GM12878 (cell line): ENCODE measurements around the gene STRBP. TPM values are rescaled to one million over a fixed set of nuclear protein-coding genes. Genes with fewer than 3 reads are reported as not detected.
A peak's percentile ranks its signal among the peaks of the same experiment; 100 is the strongest.
"Not testable (repeated sequence)": the region's sequence is repeated elsewhere in the genome, so short reads cannot be mapped to it uniquely, and the experiment has no call there.

Source experiments
- ATAC-seq: fragments of 200-7000 bp; cut with Tn5 transposase; 3 replicates; pipeline ENCODE4 v1.9.1; 2020; ENCODE audit warnings: mild to moderate bottlenecking, moderate library complexity
- BruUV-seq: library from RNA; stranded (reverse); fragments of 400-500 nt; replicated peaks from 2 replicates; lab custom pipeline; 2021; lab: Mats Ljungman, UMichigan
- CTCF ChIA-PET: fragments of 300-600 bp; sonication (Branson Sonifier 250); formaldehyde crosslinking; extraction: SDS; loops from one replicate; lab custom pipeline; 2021; ENCODE audit warnings: inconsistent platforms; lab: Yijun Ruan, JAX
- POLR2A ChIA-PET: fragments of 350-600 bp; formaldehyde crosslinking; extraction: SDS; loops from one replicate; lab custom pipeline; 2021; ENCODE audit warnings: inconsistent platforms; lab: Charles Lee
- RAD21 ChIA-PET: fragments of 300-600 bp; sonication (Branson Sonifier 250); formaldehyde crosslinking; loops from one replicate; lab custom pipeline; 2023; ENCODE audit warnings: antibody characterized with exemption; ENCODE audit not compliant: unreplicated experiment; lab: Charles Lee
- SMC1A ChIA-PET: fragments of 300-600 bp; sonication (Branson Sonifier 250); formaldehyde crosslinking; loops from one replicate; lab custom pipeline; 2023; ENCODE audit not compliant: unreplicated experiment, uncharacterized antibody; lab: Charles Lee
- DNase-seq: peaks from one replicate; pipeline ENCODE4 v3.0.0-alpha.2; 2011; ENCODE audit warnings: low read depth, low spot score
- FAIRE-seq: peaks from 3 replicates; lab custom pipeline; 2011; peaks lifted over from hg19 to GRCh38; lab: Jason Lieb, UNC
- H2AFZ ChIP-seq: 2 replicates; pipeline ENCODE4 v1.6.0; 2011; ENCODE audit warnings: low read depth, low read length, control low read depth; ENCODE audit not compliant: control insufficient read depth
- H3K27ac ChIP-seq: 2 replicates; pipeline ENCODE4 v1.5.1; 2011; ENCODE audit warnings: control low read depth; ENCODE audit not compliant: control insufficient read depth, insufficient read depth
- H3K27me3 ChIP-seq, 2 experiments: replicated peaks in 1 of 2; 2 replicates each; pipeline versions ENCODE4 v1.6.0 to v1.6.1; 2011; ENCODE audit warnings: low read length in 1 of 2; ENCODE audit not compliant: control insufficient read depth in 2 of 2, insufficient read depth in 2 of 2
- H3K36me3 ChIP-seq, 2 experiments: 2 replicates each; pipeline ENCODE4 v1.5.1; 2011; ENCODE audit warnings: low read length in 1 of 2; ENCODE audit not compliant: control insufficient read depth in 2 of 2, insufficient read depth in 2 of 2
- H3K4me1 ChIP-seq: 2 replicates; pipeline ENCODE4 v1.6.1; 2011; ENCODE audit warnings: mild to moderate bottlenecking, low read length, moderate library complexity, mixed read lengths; ENCODE audit not compliant: control insufficient read depth, insufficient read depth
- H3K4me2 ChIP-seq: 2 replicates; pipeline ENCODE4 v1.6.0; 2011; ENCODE audit warnings: control low read depth; ENCODE audit not compliant: control insufficient read depth, insufficient read depth
- H3K4me3 ChIP-seq: fragments of 200-600 bp; sonication (generic); 2 replicates; pipeline ENCODE4 v1.5.1; 2016
- H3K79me2 ChIP-seq: 2 replicates; pipeline ENCODE4 v1.6.0; 2011; ENCODE audit warnings: low read length; ENCODE audit not compliant: control insufficient read depth, insufficient read depth
- H3K9ac ChIP-seq: 2 replicates; pipeline ENCODE4 v1.8.0; 2011; ENCODE audit warnings: low read length, control low read depth, mixed read lengths; ENCODE audit not compliant: control insufficient read depth, insufficient read depth
- H3K9me3 ChIP-seq: replicated peaks from 3 replicates; pipeline ENCODE4 v1.5.1; 2011; ENCODE audit warnings: mild to moderate bottlenecking, low read length; ENCODE audit not compliant: control insufficient read depth, insufficient read depth
- H4K20me1 ChIP-seq: 2 replicates; pipeline ENCODE4 v1.6.0; 2011; ENCODE audit not compliant: control insufficient read depth, insufficient read depth
- CREM ChIP-seq: IDR thresholded peaks from 2 replicates; pipeline ENCODE4 v1.6.1; 2014; ENCODE audit warnings: antibody characterized with exemption, low read depth
- SPI1 ChIP-seq: IDR thresholded peaks from 2 replicates; pipeline ENCODE4 v1.6.1; 2011; ENCODE audit warnings: low read depth, mild to moderate bottlenecking, low read length, moderate library complexity, borderline replicate concordance; ENCODE audit not compliant: insufficient read depth
- SRF ChIP-seq, 2 experiments: IDR thresholded peaks; 2 replicates each; pipeline ENCODE4 v1.6.1; 2011; ENCODE audit warnings: low read depth in 2 of 2, low read length in 2 of 2, mild to moderate bottlenecking in 1 of 2, moderate library complexity in 1 of 2
- WGBS: methylation state at CpG from one replicate; pipeline ENCODE4 v1.1.6; 2016; ENCODE audit warnings: low lambda C conversion rate; ENCODE audit not compliant: insufficient replicate concordance, insufficient coverage; ENCODE audit errors: missing lambda C conversion rate; 5-methylcytosine and 5-hydroxymethylcytosine counted together
- in situ Hi-C: fragments of 300-500 bp; cut with MboI; formaldehyde crosslinking; loops from 9 replicates; pipeline ENCODE4 v1.14.3; 2018; ENCODE audit warnings: mixed read lengths
- intact Hi-C: fragments of 100-400 bp; cut with micrococcal nuclease; formaldehyde crosslinking; loops from one replicate; pipeline ENCODE4 v1.14.2; 2022; ENCODE audit not compliant: unreplicated experiment
- polyA plus RNA-seq, 11 experiments: library from polyadenylated mRNA; depleted of rRNA in 4 of 11; unstranded in 6 of 11; stranded (reverse) in 5 of 11; fragments of >200 nt; fragmentation: Nextera tagmentation in 4 of 11; fragmentation: Illumina TruSeq in 1 of 11; extraction: Ambion mirVana in 4 of 11; extraction: Trizol in 1 of 11; gene quantifications; 1 replicate in 1 of 11; 2 replicates in 10 of 11; pipeline versions ENCODE4 v1.2.1 to v1.2.3, GENCODE V29; 2011 to 2016; ENCODE audit warnings: inconsistent platforms in 2 of 11, missing spikeins in 2 of 11, low read depth in 1 of 11
- total RNA-seq, 4 experiments: library from RNA; depleted of rRNA in 3 of 4; stranded (reverse); fragments of >200 nt in 3 of 4; fragmentation: Illumina TruSeq in 1 of 4; extraction: Trizol in 1 of 4; gene quantifications; 2 replicates each; pipeline versions ENCODE4 v1.2.1 to v1.2.3, GENCODE V29; 2013 to 2021

Gene STRBP
- total and polyA plus RNA-seq, 10 of the 15 experiments (the other 5 are each of a cell fraction or from before 2014, with no cell fraction given): 31.0 to 96.8 (median 71.4) TPM

GRCh38 chr9:123191260-123191659 is 77.1 kb downstream of the STRBP start:
- BruUV-seq: no TSS peak
- in situ Hi-C loops: no loop called here
- ChIA-PET CTCF (interaction anchor here (0.6 to 1.2 kb wide), 2 partner anchors 10 to 70 kb away, joined by 3 read pairs; no protein-coding TSS in a partner anchor), SMC1A (no interaction called here), POLR2A (no interaction called here), RAD21 (no interaction called here)
- DNase-seq (no peak), FAIRE-seq (no peak), ATAC-seq (no peak)
- Histone ChIP-seq H3K9ac (no peak overlapping the region), H3K4me1 (no peaks in the 10 kb centered on the region), H2AFZ (no peak overlapping the region), H3K36me3 (no peaks in the 10 kb centered on the region), H3K27me3 (no peaks in the 10 kb centered on the region), H4K20me1 (no peaks in the 10 kb centered on the region), H3K9me3 (no peaks in the 10 kb centered on the region), H3K4me3 (no peak overlapping the region), H3K27ac (no peak overlapping the region), H3K79me2 (peaks cover 12% of the 10 kb centered on the region), H3K4me2 (no peak overlapping the region)
- intact Hi-C loops: no loop called here
- 70% methylated on average over 4 of the region's 4 CpGs for WGBS
- TF ChIP-seq CREM (no peak), SRF (IDR thresholded peaks at IDR 0.05; ENCODE audit: low read depth in 2 of 2, low read length in 2 of 2) (0 out of 4 replicates have a peak, but pooled peaks of 1 of the 2 experiments have one; percentile 53)

DNA sequence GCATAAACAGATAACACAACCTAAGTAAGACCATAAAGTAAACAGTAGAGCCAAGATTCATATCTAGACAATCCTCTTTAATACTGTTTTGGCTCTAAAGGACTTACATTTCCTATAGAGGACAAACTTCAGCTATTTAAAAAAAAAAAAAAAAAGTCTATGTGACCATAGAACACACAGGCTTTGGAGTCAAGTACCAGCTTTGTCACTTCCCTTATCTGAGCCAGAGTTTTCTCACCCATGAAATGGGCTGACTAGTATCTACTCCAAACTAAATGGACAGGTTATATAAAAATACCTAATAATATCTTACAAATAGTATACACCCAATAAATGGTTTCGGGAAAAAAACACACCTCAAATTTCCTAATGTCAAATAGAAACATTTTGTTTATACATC is 81.3 kb downstream of the STRBP start:
- Histone ChIP-seq H3K27me3 (no peaks in the 10 kb centered on the region), H3K36me3 (0 out of 4 replicates have a peak, but pooled peaks cover 0 to 4% of the 10 kb centered on the region in 2 experiments), H3K9me3 (no peaks in the 10 kb centered on the region), H4K20me1 (no peaks in the 10 kb centered on the region), H3K27ac (no peak overlapping the region), H3K4me3 (no peak overlapping the region), H3K4me1 (no peaks in the 10 kb centered on the region), H3K79me2 (peaks cover 11% of the 10 kb centered on the region), H2AFZ (no peak overlapping the region), H3K4me2 (no peak overlapping the region), H3K9ac (no peak overlapping the region)
- SMC1A ChIA-PET: interaction anchor here (0.9 to 1.7 kb wide), 8 partner anchors 9 to 162 kb away, joined by 3 to 7 read pairs (median 4); no protein-coding TSS in a partner anchor
- no peak; the same call in 2 of the 3 replicates for ATAC-seq
- intact Hi-C loops (no loop called here), in situ Hi-C loops (no loop called here)
- TF ChIP-seq SPI1 (peak; percentile 10; the same call in 1 of the 2 replicates), CREM (no peak)
- RAD21 ChIA-PET: interaction anchor here (1.0 kb wide), 2 partner anchors 38 kb away, joined by 3 read pairs; no protein-coding TSS in a partner anchor
- 100% methylated on average over 1 of the region's 1 CpG for WGBS
- no peak for DNase-seq
- CTCF ChIA-PET: interaction anchor here (0.6 to 1.1 kb wide), 4 partner anchors 11 to 133 kb away, joined by 3 to 6 read pairs (median 3); no protein-coding TSS in a partner anchor
- POLR2A ChIA-PET: interaction anchor here (0.6 to 1.2 kb wide), 3 partner anchors 14 to 164 kb away, joined by 3 to 4 read pairs (median 4); no protein-coding TSS in a partner anchor
- no peak for FAIRE-seq
- no TSS peak for BruUV-seq

DNA sequence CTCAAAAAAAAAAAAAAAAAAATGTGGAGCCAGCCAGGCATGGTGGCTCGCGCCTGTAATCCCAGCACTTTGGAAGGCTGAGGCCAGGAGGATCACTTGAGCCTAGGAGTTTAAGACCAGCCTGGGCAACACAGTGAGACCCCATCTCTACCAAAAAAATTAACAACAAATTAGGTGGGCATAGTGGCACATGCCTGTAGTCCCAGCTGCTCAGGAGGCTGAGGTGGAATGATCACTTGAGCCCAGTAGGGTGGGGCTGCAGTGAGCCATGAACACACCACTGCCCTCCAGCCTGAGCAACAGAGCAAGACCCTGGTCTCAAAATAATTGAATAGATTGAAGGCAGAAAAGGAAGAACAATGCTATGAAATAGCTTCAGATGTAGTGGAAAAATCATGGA is 82.4 kb downstream of the STRBP start:
- no CpG with 5 or more reads among the region's 2 CpGs for WGBS
- BruUV-seq, ATAC-seq, H4K20me1 ChIP-seq, POLR2A ChIA-PET, H3K9me3 ChIP-seq, H3K4me3 ChIP-seq, H3K4me2 ChIP-seq, intact Hi-C loops, FAIRE-seq, H3K4me1 ChIP-seq, H3K27ac ChIP-seq, DNase-seq, H3K36me3 ChIP-seq, H3K27me3 ChIP-seq, H2AFZ ChIP-seq, H3K9ac ChIP-seq, H3K79me2 ChIP-seq, in situ Hi-C loops: not testable (repeated sequence)
- ChIA-PET RAD21 (interaction anchor here (0.6 to 1.0 kb wide), 2 partner anchors 37 to 310 kb away, joined by 3 read pairs; no protein-coding TSS in a partner anchor), SMC1A (interaction anchor here (0.7 to 1.7 kb wide), 11 partner anchors 8 to 980 kb away, joined by 3 to 7 read pairs (median 4); no protein-coding TSS in a partner anchor), CTCF (interaction anchor here (0.6 to 1.0 kb wide), 4 partner anchors 11 to 448 kb away, joined by 3 read pairs; no protein-coding TSS in a partner anchor)
